ENCODE measurements around the gene NR3C2.

NR3C2 gene

GRCh38 chr4:148425327-148426110 lies 16.7 kb downstream of the NR3C2 start:
- TF ChIP-seq, protein P1, sequence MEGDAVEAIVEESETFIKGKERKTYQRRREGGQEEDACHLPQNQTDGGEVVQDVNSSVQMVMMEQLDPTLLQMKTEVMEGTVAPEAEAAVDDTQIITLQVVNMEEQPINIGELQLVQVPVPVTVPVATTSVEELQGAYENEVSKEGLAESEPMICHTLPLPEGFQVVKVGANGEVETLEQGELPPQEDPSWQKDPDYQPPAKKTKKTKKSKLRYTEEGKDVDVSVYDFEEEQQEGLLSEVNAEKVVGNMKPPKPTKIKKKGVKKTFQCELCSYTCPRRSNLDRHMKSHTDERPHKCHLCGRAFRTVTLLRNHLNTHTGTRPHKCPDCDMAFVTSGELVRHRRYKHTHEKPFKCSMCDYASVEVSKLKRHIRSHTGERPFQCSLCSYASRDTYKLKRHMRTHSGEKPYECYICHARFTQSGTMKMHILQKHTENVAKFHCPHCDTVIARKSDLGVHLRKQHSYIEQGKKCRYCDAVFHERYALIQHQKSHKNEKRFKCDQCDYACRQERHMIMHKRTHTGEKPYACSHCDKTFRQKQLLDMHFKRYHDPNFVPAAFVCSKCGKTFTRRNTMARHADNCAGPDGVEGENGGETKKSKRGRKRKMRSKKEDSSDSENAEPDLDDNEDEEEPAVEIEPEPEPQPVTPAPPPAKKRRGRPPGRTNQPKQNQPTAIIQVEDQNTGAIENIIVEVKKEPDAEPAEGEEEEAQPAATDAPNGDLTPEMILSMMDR (IDR thresholded peaks at IDR 0.05), result no peak
- TF ChIP-seq ZFX (IDR thresholded peaks at IDR 0.05; ENCODE audit: borderline replicate concordance), result no peak

GRCh38 chr4:148420397-148420796 lies 21.8 kb downstream of the NR3C2 start:
- no peak for TF ChIP-seq ZFX (IDR thresholded peaks at IDR 0.05; ENCODE audit: borderline replicate concordance)
- TF ChIP-seq, protein P1 (IDR thresholded peaks at IDR 0.05), result no peak
- H3K27ac ChIP-seq, result no peak overlapping the region

More at GRCh38 chr4:148425327-148426110, 16.7 kb downstream of the NR3C2 start:
- H3K27ac ChIP-seq, result no peak overlapping the region

GRCh38 chr4:148415500-148415899 lies 26.7 kb downstream of the NR3C2 start:
- H3K27ac ChIP-seq, result no peak overlapping the region
- TF ChIP-seq ZFX (IDR thresholded peaks at IDR 0.05; ENCODE audit: borderline replicate concordance), result no peak
- TF ChIP-seq, protein P1 (IDR thresholded peaks at IDR 0.05), result peak; percentile 25; the same call in 1 of the 2 replicates

- no peak for TF ChIP-seq ZFX (IDR thresholded peaks at IDR 0.05; ENCODE audit: borderline replicate concordance)
- TF ChIP-seq, protein P1 (IDR thresholded peaks at IDR 0.05), result no peak
- H3K27ac ChIP-seq, result no peak overlapping the region
These were observed 29.7 kb downstream of the NR3C2 start for GRCh38 chr4:148412460-148412994.

DNA sequence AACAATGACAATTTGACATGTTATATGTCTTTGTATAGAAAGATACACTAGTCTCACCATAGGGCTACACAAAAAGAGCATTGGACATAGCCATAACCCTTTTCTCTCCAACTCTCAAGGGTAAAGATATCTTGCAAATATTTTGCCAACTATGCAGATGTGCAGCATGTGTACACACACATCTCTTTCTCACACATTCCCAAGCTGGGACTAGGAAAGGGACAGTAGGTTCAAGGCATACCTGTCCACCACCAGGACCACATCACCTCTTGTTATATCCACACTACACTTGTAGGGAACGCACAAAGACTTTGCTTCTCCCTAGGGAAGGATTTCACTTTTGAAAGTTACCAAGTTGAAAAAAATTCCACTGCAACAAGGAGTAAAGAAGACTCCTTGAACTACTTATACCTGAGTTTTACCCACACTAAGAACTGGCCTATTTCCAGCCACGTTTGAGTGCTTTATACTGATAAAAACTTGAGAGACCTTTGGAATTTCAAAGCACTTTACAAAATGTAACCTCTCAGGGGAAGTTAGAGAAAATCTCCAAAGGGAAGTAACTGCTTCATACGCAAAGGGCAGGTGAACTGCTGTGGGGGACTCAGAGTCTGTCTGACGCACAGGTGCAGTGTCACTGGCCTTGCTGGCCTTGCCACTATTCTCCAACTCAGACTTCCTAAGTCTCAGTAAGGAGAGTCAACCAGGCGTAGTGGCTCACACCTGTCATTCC lies 36.9 kb downstream of the NR3C2 start:
- H3K27ac ChIP-seq, result no peak overlapping the region
- no peak for TF ChIP-seq ZFX (IDR thresholded peaks at IDR 0.05; ENCODE audit: borderline replicate concordance)
- TF ChIP-seq, protein P1 (IDR thresholded peaks at IDR 0.05), result no peak

DNA sequence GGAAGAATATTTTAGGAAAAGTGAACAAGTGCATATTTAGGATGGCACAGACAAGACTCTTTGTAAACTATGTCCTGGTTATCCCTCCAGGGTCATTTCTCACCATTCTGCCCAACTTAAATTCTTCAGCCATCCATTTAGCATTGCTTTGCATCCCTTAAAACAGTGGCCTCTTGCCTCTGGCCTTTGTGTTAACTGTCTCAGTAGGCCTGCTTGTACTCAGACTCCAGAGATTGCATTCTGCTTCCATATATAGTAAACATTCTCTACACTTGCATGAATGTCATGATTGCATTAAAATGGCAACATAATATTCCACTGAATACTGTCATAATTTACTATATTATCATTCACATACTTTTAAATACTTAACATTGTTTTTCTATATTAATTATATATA lies 43.2 kb downstream of the NR3C2 start:
- no peak for TF ChIP-seq ZFX (IDR thresholded peaks at IDR 0.05; ENCODE audit: borderline replicate concordance)
- TF ChIP-seq, protein P1 (IDR thresholded peaks at IDR 0.05), result no peak
- H3K27ac ChIP-seq, result no peak overlapping the region
